HL-60/S4 (cell line): Measurements from ENCODE around the gene SI.
"Not testable (repeated sequence)": the region's sequence is repeated elsewhere in the genome, so short reads cannot be mapped to it uniquely, and the experiment has no call there.

Experiments
- in situ Hi-C: fragments of 300-500 bp; cut with MboI; formaldehyde crosslinking; loops from 2 replicates; pipeline ENCODE4 v1.14.3; 2022; ENCODE audit warnings: low sequenced_read_pairs

Gene SI

GRCh38 chr3:165078293-165078692 is at the start of gene SI:
Gene SI, minus strand, starts transcription at chr3:165078496. Its CDS starts 2,484 bp downstream, at chr3:165076012.
- in situ Hi-C loops: no loop called here

DNA sequence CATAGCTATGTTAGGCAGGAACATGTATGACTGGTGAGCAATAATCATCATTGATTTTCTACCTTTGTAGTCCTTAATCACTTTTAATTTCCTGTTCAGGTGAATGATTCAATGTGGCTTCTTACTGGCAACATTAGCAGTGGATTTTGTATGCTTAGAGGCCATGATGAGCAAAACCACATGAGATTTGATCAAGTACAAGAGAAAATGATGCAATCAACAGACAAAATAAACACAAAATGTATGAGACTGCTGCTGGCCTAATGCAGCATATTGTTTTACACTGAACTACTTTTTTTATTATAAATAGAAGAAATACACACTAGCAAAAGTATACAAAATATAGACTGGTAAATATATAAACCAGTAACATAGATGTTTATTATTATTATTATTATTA is 47.5 kb upstream of the SI start:
- in situ Hi-C loops: no loop called here

DNA sequence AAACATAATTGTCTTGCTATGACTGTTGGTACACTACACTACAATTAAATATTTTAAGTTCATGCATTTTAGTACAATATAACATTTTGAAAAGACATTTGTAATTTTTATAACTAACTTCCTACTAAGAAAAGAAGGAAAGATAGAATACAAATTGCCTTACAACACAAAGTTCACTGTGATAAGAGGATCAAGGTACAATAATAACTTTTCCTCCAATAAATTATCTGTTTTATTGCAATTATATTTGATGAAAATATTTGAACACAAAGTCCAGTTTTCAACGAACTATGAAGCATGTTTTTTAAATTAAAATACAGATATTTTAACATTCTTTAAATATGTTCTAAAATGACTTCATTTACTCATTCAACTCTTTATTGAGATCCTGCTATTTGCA is 33.1 kb upstream of the SI start:
- in situ Hi-C loops: no loop called here

DNA sequence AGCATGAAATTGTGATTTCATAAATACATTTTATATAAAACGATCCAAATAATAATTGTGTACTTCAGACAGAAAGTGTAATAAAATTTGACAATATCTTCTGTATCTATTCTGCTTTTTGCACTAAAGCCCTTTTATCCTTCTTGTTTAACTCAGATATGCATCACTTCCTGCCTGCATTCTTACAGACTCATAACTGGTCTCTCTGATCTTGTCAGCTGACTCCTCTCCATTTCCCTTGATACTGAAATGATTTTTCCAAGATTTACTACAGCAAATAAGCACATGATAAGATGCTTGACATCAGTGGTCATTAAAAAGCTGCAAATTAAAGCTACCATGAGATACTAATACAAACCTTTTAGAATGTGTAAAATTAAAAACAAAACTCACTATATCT is 25.3 kb upstream of the SI start:
- in situ Hi-C loops: no loop called here

GRCh38 chr3:165082650-165083049 is 4.4 kb upstream of the SI start:
- in situ Hi-C loops: no loop called here

GRCh38 chr3:165081183-165081582 is 2.9 kb upstream of the SI start:
- in situ Hi-C loops: no loop called here

DNA sequence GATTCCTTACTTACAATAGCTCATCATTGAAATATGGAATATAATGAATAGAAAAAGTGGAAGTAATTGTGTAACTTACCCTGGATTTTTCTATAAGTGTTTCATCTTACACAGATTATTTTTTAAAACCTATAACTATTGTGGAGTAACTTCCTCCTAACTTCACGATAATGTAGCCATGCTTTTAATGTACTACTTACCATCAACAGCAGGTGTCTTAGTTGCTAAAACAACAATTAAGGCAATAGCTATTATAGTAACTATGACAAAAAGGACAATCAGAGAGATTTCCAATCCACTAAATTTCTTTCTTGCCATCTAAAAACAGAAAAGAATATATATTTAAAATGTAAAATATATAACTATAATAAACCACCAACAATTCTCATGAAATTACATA is 2.6 kb downstream of the SI start:
- in situ Hi-C loops: no loop called here

DNA sequence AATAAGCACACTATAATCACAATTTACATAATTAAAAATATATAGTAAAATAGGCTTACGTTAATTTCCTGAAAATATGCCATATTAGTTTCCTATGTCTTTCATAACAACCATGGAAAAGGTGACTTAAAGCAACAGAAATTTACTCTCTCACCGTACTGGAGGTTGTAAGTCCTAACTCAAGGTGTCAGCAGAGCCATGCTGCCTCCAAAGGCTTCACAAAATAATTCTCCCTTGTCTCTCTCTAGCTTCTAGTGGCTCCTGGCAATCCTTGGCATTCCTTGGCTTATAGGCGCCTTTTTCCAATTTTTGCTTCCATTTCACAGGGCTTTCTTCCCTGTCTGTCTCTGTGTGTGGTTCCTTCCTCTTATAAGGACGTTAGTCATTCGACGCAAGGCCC is 7.6 kb downstream of the SI start:
- in situ Hi-C loops: no loop called here

GRCh38 chr3:165056510-165056909 is 21.8 kb downstream of the SI start:
- in situ Hi-C loops: no loop called here

DNA sequence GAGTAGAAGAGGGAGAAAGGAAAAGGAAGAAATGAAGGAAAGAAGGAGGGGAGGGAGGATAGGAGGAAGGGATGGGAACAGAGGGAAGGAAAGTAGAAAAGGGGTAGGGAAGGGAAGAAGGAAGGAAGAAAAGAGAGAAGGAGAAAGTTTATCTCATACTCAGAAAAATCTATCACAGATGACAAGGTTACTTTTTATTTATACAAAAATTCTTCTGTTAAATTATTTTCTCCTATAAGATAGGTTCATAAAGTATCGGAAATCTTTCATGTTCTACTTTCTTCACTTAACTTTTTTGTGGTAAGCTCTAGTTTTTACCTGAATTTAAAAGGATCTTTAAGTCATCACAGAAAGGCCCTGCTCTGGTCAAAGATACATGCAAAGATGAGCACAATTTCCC is 38.1 kb downstream of the SI start:
- in situ Hi-C loops: no loop called here

DNA sequence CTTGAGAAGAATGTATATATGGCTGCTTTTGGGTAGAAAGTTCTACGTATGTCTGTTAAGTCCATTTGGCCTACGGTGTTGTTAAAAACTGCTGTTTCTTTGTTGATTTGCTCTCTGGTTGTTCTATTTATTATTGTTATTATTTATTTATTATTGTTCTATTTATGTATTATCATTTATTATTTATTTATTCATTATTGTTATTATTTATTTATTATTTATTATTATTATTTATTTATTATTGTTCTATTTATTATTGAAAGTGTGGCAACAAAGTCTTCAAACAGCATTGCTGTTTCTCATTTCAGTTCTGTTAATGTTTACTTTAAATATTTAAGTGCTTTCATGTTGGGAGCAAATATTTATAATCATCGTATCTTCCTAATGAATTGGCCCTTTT is 66.7 kb downstream of the SI start:
- in situ Hi-C loops: no loop called here

DNA sequence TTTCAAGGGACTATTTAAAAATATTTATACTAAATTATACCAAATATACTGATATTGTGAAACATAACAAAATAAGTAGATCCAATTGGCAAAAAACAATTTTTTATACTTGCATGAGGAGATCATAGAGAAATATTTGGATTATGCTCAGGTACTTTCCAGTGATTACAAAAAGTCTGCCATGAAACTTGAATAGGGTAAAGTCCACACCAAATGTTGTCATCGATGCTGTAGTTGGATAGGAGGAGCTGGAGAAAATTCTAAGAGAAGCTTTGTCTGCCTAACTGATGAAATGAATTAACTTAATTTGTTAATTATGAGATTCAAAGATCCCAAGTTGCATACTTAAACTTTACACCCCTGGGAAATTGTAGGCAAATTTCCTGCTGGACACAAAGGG is 93.3 kb downstream of the SI start:
- in situ Hi-C loops: no loop called here

- in situ Hi-C loops: no loop called here
Observed at GRCh38 chr3:164962610-164963009, 115.7 kb downstream of the SI start.

- in situ Hi-C loops: no loop called here
Observed at GRCh38 chr3:164952966-164953365, 125.3 kb downstream of the SI start.

DNA sequence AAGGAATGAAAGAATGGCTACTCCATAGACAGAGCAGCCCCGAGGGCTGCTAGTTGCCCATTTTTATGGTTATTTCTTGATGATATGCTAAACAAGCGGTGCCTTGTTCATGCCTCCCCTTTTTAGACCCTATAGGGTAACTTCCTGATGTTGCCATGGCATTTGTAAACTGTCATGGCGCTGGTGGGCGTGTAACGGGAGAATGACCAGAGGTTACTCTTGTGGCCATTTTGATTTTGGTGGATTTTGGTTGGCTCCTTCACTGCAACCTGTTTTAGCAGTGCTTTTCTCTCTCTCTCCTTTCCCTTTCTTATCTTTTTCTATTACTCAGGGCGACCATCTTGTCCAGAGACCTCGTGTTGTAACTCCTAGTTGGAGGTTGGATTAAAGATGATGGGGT is 126.9 kb downstream of the SI start:
- in situ Hi-C loops: not testable (repeated sequence)

DNA sequence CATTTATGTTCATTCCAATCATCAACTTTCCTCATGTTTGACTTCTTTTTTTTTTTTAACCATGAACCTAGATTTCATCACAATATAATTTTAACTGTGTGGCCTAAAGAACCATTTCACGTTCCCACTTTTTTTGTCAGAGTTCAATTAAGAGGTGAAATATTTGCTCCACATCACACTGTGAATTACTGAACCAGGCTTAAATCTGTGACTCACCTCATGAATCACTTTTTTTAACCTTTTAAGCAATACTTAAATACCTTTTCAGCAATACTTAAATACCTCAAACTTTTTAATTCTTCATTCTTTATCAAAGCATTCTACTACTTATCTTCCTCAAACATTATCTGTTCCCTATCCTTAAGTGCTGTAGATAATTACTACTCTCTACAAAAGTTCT is 137.6 kb downstream of the SI start:
- in situ Hi-C loops: no loop called here

DNA sequence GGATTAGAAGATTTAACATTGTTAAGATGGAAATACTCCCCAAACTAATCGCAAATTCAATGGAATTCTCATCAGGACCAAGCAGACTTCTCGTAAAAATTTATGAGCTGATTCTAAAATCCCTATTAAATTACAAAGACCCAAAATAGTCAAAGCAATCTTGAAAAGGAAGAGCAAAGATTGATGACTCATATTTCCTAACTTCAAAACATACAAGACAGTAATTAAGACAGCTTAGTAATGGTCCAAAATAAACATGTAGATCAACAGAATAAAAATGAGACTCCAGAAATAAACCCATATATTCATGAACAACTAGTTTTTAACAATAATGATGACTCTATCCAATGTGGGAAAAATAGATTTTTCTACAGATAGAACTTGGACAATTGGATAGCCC is 148.7 kb downstream of the SI start:
- in situ Hi-C loops: no loop called here
